ENCODE measurements around the gene SLA2. TPM values are rescaled to one million over a fixed set of nuclear protein-coding genes. Genes with fewer than 3 reads are reported as not detected.
"Not testable (repeated sequence)": the region's sequence is repeated elsewhere in the genome, so short reads cannot be mapped to it uniquely, and the experiment has no call there.

Gene SLA2
- total RNA-seq, 1 experiment from 2014 or later, result not detected

GRCh38 chr20:36645353-36645752 lies 643 bp downstream of the SLA2 start:
- DNase-seq (ENCODE audit: low spot score), result no peak

GRCh38 chr20:36644706-36645095 lies 1.3 kb downstream of the SLA2 start:
- DNase-seq (ENCODE audit: low spot score), result no peak

- no peak for DNase-seq (ENCODE audit: low spot score)
Measured at GRCh38 chr20:36644032-36644705, 1.8 kb downstream of the SLA2 start.

- no peak for DNase-seq (ENCODE audit: low spot score)
Measured at GRCh38 chr20:36642136-36642535, 3.9 kb downstream of the SLA2 start.

- no peak for DNase-seq (ENCODE audit: low spot score)
Measured at GRCh38 chr20:36641506-36641843, 4.5 kb downstream of the SLA2 start.

GRCh38 chr20:36638876-36639400 lies 7.1 kb downstream of the SLA2 start:
- DNase-seq (ENCODE audit: low spot score), result not testable (repeated sequence)

GRCh38 chr20:36634342-36634741 lies 11.7 kb downstream of the SLA2 start:
- DNase-seq (ENCODE audit: low spot score), result no peak

GRCh38 chr20:36633285-36633772 lies 12.7 kb downstream of the SLA2 start:
- DNase-seq (ENCODE audit: low spot score), result no peak

GRCh38 chr20:36632487-36633284 lies 13.3 kb downstream of the SLA2 start:
- DNase-seq (ENCODE audit: low spot score), result no peak

- no peak for DNase-seq (ENCODE audit: low spot score)
Measured at GRCh38 chr20:36632147-36632486, 13.9 kb downstream of the SLA2 start.

- no peak for DNase-seq (ENCODE audit: low spot score)
Measured at GRCh38 chr20:36631646-36632045, 14.3 kb downstream of the SLA2 start.

- no peak for DNase-seq (ENCODE audit: low spot score)
Measured at GRCh38 chr20:36629719-36630681, 16.0 kb downstream of the SLA2 start.

- no peak for DNase-seq (ENCODE audit: low spot score)
Measured at GRCh38 chr20:36628076-36628475, 17.9 kb downstream of the SLA2 start.

GRCh38 chr20:36624944-36625324 lies 21.1 kb downstream of the SLA2 start:
- DNase-seq (ENCODE audit: low spot score), result no peak

- DNase-seq (ENCODE audit: low spot score), result no peak
Measured at GRCh38 chr20:36624068-36624943, 21.7 kb downstream of the SLA2 start.

GRCh38 chr20:36623444-36623843 lies 22.6 kb downstream of the SLA2 start:
- DNase-seq (ENCODE audit: low spot score), result no peak

GRCh38 chr20:36620917-36621316 lies 25.1 kb downstream of the SLA2 start:
- no peak for DNase-seq (ENCODE audit: low spot score)

- no peak for DNase-seq (ENCODE audit: low spot score)
Measured at GRCh38 chr20:36614781-36615557, 31.0 kb downstream of the SLA2 start.

- DNase-seq (ENCODE audit: low spot score), result no peak
Measured at GRCh38 chr20:36613974-36614373, 32.0 kb downstream of the SLA2 start.

- no peak for DNase-seq (ENCODE audit: low spot score)
Measured at GRCh38 chr20:36611625-36612024, 34.4 kb downstream of the SLA2 start.
